ENCODE results near the gene IL10.

DNA sequence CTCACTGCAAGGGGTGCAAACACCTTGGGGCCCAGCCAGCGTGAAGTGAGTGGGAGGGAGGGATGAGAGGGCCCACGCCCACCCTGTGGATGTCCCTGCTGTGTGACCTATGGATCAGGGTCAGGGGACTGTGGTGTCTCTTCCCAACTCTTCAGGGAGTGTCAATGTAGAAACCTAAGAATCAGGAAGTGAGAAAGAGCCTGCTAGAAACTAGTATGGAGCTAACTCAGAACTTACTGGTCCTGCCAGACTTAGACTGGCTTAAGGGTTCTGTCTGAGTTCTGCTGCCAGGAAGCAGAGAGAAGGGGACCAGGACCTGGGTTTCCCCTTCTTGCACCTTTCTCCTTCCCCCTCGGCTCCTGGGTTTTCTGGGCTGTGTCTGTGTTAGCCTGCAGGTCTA, 1.8 kb upstream of the IL10 start:
- no peak for TF ChIP-seq POLR2A (IDR thresholded peaks at IDR 0.05)
- TF ChIP-seq, protein P1, sequence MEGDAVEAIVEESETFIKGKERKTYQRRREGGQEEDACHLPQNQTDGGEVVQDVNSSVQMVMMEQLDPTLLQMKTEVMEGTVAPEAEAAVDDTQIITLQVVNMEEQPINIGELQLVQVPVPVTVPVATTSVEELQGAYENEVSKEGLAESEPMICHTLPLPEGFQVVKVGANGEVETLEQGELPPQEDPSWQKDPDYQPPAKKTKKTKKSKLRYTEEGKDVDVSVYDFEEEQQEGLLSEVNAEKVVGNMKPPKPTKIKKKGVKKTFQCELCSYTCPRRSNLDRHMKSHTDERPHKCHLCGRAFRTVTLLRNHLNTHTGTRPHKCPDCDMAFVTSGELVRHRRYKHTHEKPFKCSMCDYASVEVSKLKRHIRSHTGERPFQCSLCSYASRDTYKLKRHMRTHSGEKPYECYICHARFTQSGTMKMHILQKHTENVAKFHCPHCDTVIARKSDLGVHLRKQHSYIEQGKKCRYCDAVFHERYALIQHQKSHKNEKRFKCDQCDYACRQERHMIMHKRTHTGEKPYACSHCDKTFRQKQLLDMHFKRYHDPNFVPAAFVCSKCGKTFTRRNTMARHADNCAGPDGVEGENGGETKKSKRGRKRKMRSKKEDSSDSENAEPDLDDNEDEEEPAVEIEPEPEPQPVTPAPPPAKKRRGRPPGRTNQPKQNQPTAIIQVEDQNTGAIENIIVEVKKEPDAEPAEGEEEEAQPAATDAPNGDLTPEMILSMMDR (IDR thresholded peaks at IDR 0.05) = no peak

All from suprapubic skin (tissue), 3 donors.